Neural crest cell (in vitro differentiated cells): ENCODE measurements around the gene IMPDH2. TPM values are rescaled to one million over a fixed set of nuclear protein-coding genes. Genes with fewer than 3 reads are reported as not detected.

ENCODE experiments used
- DNase-seq: peaks from one replicate; pipeline ENCODE4 v3.0.0; 2021; ENCODE audit warnings: low read depth, mixed read lengths, low spot score
- H3K27ac Mint-ChIP-seq: one replicate; pipeline ENCODE4 v1.8.0; 2021; ENCODE audit warnings: mild to moderate bottlenecking, mixed read lengths; ENCODE audit not compliant: unreplicated experiment
- H3K27me3 Mint-ChIP-seq: 2 replicates; pipeline ENCODE4 v1.8.0; 2021; ENCODE audit warnings: low read depth, mild to moderate bottlenecking, mixed read lengths
- H3K36me3 Mint-ChIP-seq: 2 replicates; pipeline ENCODE4 v1.8.0; 2021; ENCODE audit warnings: low read depth, mild to moderate bottlenecking, mixed read lengths
- H3K4me1 Mint-ChIP-seq: 2 replicates; pipeline ENCODE4 v1.8.0; 2021; ENCODE audit warnings: mixed read lengths
- H3K4me3 Mint-ChIP-seq: one replicate; pipeline ENCODE4 v1.8.0; 2021; ENCODE audit warnings: mild to moderate bottlenecking, mixed read lengths
- H3K9me3 Mint-ChIP-seq: 2 replicates; pipeline ENCODE4 v1.8.0; 2021; ENCODE audit warnings: mixed read lengths
- total RNA-seq: library from RNA; stranded (reverse); gene quantifications from 2 replicates; pipeline ENCODE4 v1.2.1, GENCODE V29; 2021
- TF ChIP-seq, protein P1 (sequence below): fragments of 200-600 bp; sonication (generic); conservative IDR thresholded peaks from 2 replicates; pipeline ENCODE4 v1.5.0; 2021; ENCODE audit warnings: antibody characterized with exemption, mild to moderate bottlenecking

Gene IMPDH2
- total RNA-seq, 1 donor from 2014 or later: 259 TPM

DNA sequence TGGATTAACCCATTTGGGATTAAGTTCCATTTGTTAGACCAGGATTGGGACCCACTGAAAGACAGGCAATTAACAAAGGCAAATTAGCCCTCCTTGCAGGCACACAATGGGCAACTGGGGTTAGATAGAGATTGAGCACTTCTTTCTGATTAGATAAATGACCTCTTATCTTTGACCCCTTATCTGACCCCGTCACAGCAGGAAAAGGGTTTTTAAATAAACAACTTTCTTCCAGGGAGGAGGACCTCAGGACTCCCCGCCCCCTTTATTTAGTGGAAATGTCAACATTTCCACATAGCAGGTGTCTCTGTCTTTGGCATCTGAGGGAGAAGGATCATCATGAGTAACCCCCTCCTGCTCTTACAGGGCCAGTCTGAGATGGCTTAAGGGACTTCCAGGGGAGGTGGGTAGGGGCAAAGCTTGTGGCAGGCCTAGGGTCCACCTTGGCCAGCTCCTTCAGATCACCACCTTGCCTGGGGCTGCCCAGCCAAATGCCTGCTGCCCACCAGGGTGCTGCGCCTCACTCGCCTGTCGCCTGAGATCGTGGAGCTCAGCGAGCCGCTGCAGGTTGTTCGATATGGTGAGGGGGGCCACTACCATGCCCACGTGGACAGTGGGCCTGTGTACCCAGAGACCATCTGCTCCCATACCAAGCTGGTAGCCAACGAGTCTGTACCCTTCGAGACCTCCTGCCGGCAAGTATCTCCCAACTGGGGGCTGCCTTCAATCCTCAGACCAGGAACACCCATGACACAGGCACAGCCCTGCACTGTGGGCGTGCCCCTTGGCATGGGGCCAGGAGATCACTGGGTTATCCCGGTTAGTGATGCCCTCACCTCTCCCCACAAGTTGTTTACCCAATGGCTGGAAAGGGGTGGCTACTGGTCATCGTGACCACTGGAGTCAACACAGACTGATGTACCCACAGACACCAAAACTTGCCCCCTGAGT is 24.6 kb downstream of the IMPDH2 start:
- peaks cover 3% of the 10 kb centered on the region for H3K27me3 Mint-ChIP-seq
- H3K27ac Mint-ChIP-seq: no peak overlapping the region
- H3K4me3 Mint-ChIP-seq: peak overlapping the region; percentile 44
- peaks cover 10% of the 10 kb centered on the region for H3K36me3 Mint-ChIP-seq
- TF ChIP-seq, protein P1, sequence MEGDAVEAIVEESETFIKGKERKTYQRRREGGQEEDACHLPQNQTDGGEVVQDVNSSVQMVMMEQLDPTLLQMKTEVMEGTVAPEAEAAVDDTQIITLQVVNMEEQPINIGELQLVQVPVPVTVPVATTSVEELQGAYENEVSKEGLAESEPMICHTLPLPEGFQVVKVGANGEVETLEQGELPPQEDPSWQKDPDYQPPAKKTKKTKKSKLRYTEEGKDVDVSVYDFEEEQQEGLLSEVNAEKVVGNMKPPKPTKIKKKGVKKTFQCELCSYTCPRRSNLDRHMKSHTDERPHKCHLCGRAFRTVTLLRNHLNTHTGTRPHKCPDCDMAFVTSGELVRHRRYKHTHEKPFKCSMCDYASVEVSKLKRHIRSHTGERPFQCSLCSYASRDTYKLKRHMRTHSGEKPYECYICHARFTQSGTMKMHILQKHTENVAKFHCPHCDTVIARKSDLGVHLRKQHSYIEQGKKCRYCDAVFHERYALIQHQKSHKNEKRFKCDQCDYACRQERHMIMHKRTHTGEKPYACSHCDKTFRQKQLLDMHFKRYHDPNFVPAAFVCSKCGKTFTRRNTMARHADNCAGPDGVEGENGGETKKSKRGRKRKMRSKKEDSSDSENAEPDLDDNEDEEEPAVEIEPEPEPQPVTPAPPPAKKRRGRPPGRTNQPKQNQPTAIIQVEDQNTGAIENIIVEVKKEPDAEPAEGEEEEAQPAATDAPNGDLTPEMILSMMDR: no peak
- H3K4me1 Mint-ChIP-seq: peaks cover 30% of the 10 kb centered on the region
- DNase-seq: no peak
- no peaks in the 10 kb centered on the region for H3K9me3 Mint-ChIP-seq

DNA sequence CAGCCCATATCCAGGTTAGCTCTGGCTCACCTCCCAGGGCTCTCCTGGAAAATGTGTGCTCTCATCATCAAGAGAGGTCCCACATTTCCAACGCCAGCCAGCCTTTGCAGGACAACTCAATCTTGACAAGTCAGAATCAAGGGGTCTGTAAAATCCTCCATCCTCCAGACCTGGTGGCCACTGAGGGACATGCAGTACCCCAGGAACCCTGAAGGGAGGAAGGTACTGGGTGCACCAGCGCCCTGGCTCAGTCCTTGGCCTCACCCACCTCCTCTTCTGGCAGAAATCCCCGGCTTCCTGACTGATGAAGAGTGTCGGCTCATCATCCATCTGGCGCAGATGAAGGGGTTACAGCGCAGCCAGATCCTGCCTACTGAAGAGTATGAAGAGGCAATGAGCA is 28.0 kb downstream of the IMPDH2 start:
- no peaks in the 10 kb centered on the region for H3K9me3 Mint-ChIP-seq
- no peak overlapping the region for H3K4me3 Mint-ChIP-seq
- no peak for DNase-seq
- no peaks in the 10 kb centered on the region for H3K36me3 Mint-ChIP-seq
- no peaks in the 10 kb centered on the region for H3K27me3 Mint-ChIP-seq
- TF ChIP-seq, protein P1: no peak
- no peak overlapping the region for H3K27ac Mint-ChIP-seq
- peaks cover 20% of the 10 kb centered on the region for H3K4me1 Mint-ChIP-seq

DNA sequence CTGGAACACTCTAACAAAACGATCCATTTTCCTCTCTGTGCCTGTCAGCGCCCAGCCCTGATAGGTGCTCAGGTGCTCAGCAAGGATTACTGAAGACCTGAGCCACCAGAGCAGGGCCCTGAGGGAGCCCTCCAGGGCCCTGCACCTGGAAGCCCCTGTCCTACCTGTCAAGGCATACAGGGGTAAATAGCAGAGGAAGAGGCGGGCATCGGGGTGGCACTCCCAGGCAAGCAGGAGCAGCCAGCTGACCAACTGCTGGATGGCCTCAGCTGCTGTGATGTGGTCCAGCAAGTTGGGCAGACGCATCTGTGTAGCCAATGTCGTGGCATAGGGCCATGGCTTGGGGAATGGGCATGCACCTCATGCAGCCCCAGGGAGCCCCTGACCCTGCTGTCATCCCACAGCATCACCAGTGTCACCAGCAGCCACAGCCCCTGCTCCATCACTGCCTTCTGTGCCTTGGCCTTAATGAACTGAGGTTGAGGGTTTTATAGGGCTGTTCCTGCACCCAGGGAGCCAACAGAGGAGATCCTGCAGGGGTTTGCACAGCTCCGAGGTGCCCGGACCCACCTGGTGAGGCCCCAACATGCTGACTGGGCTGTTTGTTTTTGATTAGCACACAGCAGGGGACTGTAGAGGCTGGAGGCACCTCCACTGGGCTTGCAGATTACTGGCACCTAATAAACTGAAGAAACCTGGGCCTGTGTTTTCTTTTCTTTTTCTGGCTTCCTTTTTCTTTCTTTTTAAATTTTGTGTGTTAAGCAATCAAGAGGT is 29.9 kb downstream of the IMPDH2 start:
- Mint-ChIP-seq H3K27ac (peak overlapping the region; percentile 19), H3K36me3 (peaks cover 2% of the 10 kb centered on the region), H3K4me1 (peaks cover 19% of the 10 kb centered on the region), H3K9me3 (no peaks in the 10 kb centered on the region), H3K27me3 (no peaks in the 10 kb centered on the region), H3K4me3 (no peak overlapping the region)
- TF ChIP-seq, protein P1: no peak
- DNase-seq: no peak

DNA sequence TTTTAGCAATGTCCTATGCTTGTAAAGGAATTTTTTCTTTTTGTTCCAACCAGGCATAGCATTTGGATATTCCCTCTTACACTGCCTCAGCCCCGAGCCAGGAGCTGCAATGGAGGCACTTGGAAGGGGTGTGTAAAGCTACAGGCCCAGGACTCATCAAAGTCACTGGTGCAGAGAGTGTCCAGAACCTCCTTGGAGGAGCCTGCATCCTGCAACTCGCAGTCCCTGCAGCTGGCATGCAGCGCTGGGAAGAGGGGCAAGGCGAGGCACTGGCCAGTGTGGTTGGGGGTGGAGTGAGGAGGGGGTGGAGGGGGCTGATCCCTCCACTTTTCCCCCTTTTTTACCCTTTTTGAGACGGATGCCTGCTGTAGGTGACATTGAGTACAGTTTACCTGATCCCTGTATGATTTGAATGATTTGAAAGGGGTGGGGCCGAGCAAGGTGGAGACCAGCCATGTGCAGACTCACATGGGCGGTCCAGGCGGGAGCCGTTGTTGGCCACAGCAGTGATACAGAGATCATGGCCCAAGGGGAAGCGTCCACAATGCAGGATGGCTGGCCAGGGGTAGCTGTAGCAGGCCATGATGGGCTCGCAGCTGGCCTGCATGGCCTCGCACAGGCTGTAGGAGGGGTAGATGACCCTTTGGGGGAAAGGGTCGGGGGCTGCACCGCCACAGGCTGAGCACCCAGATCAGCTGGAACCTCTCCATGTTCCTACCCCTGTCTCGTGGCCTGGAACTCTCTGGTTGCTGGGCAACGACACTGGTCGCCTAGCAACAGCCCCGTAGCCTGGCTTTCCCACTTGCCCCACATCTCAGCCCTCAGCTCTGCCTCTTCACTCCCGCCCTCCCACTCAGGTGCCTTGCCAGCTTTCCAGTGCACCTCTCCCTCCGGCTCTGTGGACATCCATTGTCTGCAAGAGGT is 31.2 kb downstream of the IMPDH2 start:
- peaks cover 19% of the 10 kb centered on the region for H3K4me1 Mint-ChIP-seq
- H3K27me3 Mint-ChIP-seq: no peaks in the 10 kb centered on the region
- peak; percentile 48 for DNase-seq
- TF ChIP-seq, protein P1: no peak
- no peak overlapping the region for H3K27ac Mint-ChIP-seq
- H3K9me3 Mint-ChIP-seq: no peaks in the 10 kb centered on the region
- peaks cover 2% of the 10 kb centered on the region for H3K36me3 Mint-ChIP-seq
- peak overlapping the region; percentile 44 for H3K4me3 Mint-ChIP-seq

DNA sequence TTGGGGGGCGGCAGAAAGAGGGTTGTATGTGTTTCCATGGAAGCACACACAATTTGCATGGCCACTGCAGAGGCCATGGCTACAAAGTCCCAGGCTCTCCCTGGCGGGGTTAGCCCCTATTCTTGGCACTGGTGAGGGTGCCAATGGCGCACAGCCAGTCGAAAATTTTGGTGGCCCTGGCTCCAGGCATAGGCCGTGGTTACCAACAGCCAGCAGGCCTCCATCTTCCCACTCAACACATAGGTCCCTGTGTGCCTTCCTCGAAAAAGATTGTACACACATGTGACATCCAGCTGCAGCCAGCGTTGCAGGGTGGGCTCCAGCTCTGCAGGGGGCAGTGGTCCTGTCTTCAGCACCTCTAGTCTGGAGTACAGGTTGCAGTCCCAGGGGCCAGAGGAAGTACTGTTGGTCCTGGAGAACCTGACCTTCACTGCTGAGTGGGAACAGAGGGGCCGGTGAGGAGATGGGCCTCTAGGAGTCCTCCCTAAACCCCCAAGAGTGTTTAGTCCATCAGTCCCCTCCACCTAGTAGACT is 32.0 kb downstream of the IMPDH2 start:
- no peaks in the 10 kb centered on the region for H3K27me3 Mint-ChIP-seq
- peaks cover 19% of the 10 kb centered on the region for H3K4me1 Mint-ChIP-seq
- no peak for DNase-seq
- TF ChIP-seq, protein P1: no peak
- no peaks in the 10 kb centered on the region for H3K9me3 Mint-ChIP-seq
- H3K36me3 Mint-ChIP-seq: peaks cover 2% of the 10 kb centered on the region
- no peak overlapping the region for H3K27ac Mint-ChIP-seq
- no peak overlapping the region for H3K4me3 Mint-ChIP-seq
